Activated T-helper 1 cell treated with anti-CD3 and anti-CD28 coated beads, Interleukin-2, amount 50 U/mL, for 16 hours (primary cell): ENCODE data around the gene SDSL.

Experiments used
- DNase-seq, 2 donors: peaks; one replicate each; pipeline ENCODE4 v3.0.0-alpha.2; 2020; ENCODE audit warnings: low read depth in 1 of 2, low spot score in 1 of 2

Gene SDSL, protein sequence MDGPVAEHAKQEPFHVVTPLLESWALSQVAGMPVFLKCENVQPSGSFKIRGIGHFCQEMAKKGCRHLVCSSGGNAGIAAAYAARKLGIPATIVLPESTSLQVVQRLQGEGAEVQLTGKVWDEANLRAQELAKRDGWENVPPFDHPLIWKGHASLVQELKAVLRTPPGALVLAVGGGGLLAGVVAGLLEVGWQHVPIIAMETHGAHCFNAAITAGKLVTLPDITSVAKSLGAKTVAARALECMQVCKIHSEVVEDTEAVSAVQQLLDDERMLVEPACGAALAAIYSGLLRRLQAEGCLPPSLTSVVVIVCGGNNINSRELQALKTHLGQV

DNA sequence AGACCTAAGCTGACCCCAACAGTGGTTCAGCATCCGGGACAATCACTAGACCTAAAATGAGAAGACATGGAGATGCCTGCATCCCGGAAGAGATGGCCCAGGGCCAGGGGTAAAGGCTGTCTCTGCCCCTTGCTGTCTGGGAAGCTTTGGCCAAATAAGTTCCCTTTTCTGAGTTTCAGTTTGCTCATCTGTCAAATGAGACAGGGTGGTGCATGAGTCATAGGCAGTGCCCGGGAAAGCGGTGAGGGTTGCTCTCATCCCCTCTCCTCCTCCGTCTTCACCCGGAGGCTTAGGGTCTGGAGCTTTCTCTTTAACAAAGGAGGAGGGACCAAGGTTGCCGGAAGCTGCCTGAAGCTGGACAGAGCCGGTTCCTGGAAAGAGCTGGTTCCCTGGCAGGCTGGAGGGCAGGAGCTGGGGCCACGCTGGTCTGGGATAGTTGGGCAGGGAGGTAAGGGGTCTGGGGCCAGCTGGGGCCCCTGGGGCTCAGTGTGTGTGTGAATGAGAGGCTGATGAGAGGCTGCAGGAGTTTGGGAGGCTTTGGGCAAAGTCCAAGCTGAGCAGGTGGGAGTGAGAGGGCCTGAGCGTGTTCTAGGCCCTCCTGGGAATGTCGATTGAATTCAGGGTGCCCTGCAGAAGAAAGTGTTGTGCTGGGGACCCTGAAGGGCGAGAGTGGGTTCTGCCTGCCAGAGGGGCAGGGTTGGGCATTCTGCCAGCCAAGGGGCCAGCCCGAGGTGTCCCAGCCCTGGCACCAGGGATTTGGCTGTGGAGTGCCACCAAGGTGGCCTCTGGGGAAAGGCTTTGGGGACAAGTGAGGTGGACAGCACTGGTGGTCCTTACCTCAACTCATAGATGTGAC lies at the start of gene SDSL:
Gene SDSL, plus strand, starts transcription at position 351 of the 856 bp plus-strand sequence. CDS start 5,603 bp downstream, outside the sequence.
- DNase-seq: no peak

DNA sequence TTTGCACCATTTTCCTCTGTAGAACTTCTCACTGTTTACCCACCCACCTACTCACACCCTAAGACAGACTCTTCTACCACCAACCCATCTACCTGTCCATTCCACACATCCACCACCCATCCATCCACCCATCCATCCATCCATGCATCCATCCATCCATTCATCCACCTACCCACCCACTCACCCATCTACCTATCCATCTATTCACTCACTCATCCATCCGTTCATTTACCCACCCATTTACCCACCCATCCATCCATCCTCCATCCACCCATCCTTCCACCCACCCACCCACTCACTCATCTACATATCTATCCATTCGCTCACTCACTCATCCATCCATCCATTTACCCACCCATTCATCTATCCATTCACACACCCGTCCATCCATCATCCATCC lies 48.7 kb upstream of the SDSL start:
- DNase-seq: no peak

- no peak for DNase-seq
Measured at GRCh38 chr12:113373969-113374368, 48.2 kb upstream of the SDSL start.

DNA sequence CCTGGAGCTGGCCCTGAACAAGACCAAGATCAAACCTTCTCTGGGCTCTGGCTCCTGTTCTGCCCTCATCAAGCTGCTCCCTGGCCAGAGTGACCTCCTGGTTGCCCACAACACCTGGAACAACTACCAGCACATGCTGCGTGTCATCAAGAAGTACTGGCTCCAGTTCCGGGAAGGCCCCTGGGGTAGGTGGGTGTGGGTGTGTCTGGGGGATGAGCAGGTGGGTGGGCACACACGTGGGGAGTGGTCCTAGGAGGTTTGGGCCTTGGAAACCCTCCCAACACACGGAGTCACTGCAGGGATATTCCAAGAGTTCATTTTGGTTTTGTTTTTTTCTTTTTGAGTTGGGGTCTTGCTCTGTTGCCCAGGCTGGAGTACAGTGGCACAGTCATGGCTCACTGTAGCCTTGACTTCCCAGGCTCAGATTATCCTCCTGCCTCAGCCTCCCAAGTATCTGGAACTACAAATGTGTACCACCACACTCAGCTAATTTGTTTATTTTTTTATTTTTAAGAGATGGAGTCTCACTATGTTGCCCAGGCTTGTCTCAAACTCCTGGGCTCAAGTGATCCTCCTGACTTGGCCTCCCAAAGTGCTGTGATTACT lies 47.3 kb upstream of the SDSL start:
- DNase-seq: no peak

DNA sequence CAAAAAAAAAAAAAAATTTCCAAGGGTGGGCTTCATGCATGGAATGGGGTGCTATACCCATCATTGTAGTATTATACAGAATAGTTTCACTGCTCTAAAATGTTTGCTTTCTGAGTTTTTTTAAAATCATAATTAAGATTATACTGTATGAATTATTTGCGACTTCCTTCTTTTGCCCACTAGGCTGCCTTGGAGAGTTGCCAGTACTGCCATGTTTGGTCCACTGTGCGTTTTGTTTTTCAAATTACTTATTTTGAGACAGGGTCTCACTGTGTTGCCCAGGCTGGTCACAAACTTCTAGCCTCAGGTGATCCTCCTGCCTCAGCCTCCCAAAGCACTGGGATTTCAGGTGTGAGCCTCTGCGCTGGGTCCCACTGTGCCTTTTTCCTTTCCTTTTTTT lies 43.9 kb upstream of the SDSL start:
- no peak for DNase-seq

- no peak for DNase-seq
Measured at GRCh38 chr12:113381220-113381619, 41.0 kb upstream of the SDSL start.

DNA sequence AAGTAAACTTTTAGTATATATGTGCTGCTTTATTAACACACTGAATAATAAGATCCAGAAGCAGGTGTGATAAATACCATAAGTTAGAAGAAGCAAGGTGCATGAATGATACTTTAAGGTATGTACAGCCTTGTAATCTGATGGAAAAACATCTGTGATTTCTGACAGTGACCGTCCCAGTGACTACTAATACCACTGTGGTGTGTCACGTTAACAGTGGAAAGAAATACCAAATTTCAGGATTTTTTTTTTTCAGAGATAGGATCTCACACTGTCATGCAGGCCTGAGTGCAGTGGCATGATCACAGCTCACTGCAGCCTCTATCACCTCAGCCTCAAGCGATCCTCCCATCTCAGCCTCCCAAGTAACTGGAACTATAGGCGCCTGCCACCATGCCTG lies 40.0 kb upstream of the SDSL start:
- no peak for DNase-seq

- DNase-seq: no peak
Measured at GRCh38 chr12:113384778-113385177, 37.4 kb upstream of the SDSL start.

DNA sequence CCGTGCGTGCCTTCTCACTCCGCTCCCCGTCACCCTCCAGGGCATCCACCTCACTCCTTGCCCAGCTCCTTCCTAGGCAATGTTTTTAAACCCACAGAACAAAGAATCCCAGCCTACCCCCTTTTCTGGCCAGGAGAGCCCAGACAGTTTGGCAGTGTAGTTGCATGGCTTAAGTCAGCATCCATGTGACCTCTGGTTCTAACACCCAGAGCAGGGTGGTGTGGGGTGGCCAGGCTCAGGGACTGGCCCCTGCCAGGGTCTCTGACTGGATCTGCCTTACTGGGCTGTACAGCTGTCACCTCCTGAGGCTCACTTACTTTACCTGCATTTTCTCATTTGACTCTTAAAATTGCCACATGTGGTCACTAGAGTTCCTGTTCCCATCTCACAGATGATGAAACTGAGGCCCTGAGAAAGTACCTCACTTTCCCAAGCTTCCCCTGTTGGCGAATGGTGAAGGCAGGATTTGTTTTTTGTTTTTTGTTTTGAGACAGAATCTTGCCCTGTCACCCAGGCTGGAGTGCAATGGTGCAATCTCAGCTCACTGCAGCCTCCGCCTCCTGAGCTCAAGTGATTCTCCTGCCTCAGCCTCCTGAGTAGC lies 36.8 kb upstream of the SDSL start:
- no peak for DNase-seq

DNA sequence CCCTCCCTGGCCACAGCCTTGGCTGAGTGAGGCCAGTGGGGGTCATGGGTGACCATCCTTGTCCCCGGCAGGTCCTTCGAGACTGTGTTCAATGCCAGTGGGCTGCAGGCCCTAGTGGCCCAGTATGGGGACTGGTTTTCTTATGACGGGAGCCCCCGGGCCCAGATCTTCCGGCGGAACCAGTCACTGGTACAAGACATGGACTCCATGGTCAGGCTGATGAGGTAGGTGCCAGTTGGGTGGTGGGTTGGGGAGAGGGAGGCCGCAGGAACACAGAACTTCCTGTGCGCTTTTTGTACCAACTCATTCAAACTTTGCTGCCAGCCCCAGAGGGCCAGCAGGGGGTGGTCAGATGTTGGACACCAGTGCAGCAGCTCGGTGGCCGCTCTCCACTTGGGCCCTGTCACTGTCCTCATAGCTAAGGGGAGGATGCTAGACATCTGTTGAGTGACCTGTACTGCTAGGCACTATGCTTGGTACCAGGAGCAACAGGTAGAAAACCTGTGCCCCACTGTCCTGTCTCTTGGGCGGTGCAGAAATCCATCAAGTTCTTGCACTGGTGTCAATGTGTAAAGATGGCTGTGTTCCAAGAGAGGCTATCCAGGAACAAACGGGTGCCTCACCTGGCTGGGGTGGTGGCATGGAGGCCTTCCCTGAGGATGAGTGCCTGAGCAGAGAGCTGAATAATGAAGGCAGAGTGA lies 35.2 kb upstream of the SDSL start:
- DNase-seq: no peak

- no peak for DNase-seq
Measured at GRCh38 chr12:113387631-113388030, 34.5 kb upstream of the SDSL start.

DNA sequence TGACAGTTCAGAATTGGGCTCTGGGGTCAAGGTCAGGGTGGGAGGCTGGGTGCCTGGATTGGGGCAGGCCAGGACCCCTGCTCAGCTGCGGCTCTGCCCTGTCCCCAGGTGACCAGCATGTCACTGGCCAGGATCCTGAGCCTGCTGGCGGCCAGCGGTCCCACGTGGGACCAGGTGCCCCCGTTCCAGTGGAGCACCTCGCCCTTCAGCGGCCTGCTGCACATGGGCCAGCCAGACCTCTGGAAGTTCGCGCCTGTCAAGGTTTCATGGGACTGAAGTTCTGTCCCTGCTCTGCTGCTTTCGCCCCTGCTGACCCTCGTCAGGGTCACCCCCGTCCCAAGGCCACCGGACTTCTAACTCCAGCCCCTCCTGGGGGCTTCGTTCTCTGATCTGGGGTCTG lies 33.8 kb upstream of the SDSL start:
- no peak for DNase-seq

- DNase-seq: no peak
Measured at GRCh38 chr12:113390064-113391043, 31.8 kb upstream of the SDSL start.

GRCh38 chr12:113391145-113391544 lies 31.0 kb upstream of the SDSL start:
- DNase-seq: no peak

GRCh38 chr12:113391650-113392337 lies 30.4 kb upstream of the SDSL start:
- no peak for DNase-seq

- DNase-seq: no peak
Measured at GRCh38 chr12:113392520-113392919, 29.7 kb upstream of the SDSL start.

DNA sequence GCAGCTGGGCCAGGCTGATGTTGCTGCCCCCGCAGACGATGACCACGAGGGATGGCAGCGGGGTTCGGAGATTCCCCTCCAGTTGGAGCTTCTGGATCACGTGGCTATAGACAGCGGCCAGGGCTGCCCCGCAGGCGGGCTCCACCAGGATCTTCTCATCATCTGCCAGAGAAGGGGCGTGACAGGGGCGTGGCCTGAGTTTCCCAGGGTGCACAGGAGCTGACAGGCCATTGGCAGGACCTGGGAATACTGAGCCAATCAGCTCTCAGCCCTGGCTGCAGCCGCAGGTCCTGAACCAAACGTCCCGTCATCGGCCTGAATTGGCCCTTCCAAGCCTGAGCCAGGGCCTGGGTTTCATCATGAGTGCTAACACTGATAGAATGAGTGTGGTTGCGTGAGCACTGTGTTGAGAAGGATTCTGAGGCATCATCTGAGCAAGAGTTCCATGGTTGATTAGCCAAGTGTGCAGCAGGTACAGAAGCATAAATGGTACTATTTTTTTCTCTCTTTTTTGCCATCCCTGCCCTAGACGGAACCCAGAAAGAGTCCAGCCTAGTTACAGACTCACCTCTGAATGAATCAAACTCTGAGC lies 29.1 kb upstream of the SDSL start:
- DNase-seq: no peak

GRCh38 chr12:113393749-113394148 lies 28.4 kb upstream of the SDSL start:
- DNase-seq: no peak

DNA sequence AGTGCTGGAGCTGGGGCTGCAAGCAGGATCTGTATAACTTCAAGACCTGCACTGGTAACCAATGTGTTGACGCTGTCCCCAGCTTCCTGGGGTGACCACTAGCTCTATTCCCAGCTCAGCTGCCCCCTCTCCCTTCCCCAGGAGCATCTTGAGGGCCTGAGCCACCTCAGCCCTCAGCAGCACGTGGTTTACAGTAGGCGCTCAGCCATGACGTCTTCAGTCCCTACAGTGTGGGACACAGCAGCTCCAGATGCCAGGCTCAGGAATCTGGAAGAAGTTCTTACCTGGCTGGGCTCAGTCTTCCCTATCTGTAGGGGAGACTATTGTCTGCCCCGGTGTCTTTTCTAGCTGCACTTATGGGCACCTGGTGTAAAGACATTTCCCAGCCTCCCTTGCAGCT lies 27.1 kb upstream of the SDSL start:
- no peak for DNase-seq
